GM18861 (cell line): Measurements from ENCODE around the gene RBMS3.
"Not testable (repeated sequence)": the region's sequence is repeated elsewhere in the genome, so short reads cannot be mapped to it uniquely, and the experiment has no call there.

Experiments used
- ATAC-seq: cut with Tn5 transposase; IDR thresholded peaks from one replicate; pipeline ENCODE4 v1.9.1; 2021; ENCODE audit not compliant: unreplicated experiment

The RBMS3 gene

DNA sequence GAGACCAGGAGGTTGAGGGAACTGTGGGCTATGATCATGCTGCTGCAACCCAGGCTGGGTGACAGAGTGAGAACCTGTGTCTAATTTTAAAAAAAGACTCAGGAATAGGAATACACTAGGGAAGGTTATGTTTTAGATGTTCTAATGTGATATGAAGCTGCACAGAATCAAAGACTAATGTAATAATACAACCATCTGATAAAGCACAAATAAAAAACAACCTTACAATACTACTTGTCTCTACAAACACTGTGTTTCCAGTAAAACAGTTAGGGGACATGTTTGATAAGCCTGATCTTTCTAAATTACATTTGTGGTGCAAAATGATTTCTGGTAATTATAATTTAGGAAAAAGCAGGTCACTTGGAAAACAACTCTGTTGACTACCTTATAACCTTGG is 56.7 kb downstream of the RBMS3 start:
- no peak for ATAC-seq

DNA sequence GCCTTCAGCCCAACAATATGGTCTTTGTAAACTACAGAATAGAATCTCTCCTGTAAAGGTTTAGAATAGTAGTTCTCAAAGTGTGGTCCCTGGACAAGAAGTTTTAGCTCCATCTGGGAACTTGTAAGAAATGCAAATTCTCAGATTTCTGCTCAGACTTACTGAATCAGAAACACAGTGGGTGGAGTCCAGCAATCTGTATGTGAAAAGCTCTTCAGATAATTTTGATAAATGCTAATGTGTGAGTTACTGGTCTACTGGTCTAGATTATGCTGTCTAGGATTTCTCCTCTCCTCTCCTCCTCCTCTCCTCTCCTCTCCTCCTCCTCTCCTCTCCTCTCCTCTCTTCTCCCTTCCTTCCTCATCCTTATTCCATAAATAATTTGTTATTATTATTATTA is 57.5 kb downstream of the RBMS3 start:
- no peak for ATAC-seq

DNA sequence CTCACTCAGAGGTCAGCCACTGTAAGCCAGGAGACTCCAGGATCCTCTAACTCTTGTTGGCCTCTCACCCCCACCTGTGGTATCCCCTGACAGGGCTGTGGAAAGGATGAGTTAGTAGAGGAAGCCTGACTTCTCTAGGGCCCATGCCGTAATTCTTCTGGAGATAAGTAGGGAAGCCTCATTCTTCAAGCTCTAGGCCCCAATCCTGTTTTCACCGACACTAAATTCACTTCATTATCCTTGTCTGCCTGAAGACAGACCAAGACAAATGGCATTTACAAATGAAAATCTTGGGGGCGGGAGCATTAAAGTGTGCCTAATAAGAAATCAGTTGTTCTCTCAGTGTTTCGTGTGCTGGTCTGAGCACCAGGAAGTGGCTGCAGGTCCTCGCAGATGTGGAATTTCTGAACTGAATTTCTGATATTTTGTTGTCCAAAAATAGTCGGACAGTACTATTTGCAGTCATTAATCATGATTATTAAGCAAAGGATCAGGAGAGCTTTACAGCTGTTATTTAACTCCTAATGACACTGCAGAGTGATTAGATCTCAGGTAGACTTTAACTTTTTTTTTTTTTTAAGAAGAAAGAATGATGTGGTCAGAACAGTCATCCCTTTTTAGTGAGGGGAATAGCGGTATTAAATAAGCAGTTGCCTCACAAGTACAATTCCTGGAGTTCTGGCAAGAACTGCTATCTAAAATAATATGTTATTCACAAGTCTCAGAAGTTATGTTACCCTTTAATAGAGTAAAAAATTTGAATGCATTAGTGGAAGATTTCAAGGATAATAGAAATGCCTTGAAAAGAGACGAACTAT is 58.4 kb downstream of the RBMS3 start:
- ATAC-seq = no peak

DNA sequence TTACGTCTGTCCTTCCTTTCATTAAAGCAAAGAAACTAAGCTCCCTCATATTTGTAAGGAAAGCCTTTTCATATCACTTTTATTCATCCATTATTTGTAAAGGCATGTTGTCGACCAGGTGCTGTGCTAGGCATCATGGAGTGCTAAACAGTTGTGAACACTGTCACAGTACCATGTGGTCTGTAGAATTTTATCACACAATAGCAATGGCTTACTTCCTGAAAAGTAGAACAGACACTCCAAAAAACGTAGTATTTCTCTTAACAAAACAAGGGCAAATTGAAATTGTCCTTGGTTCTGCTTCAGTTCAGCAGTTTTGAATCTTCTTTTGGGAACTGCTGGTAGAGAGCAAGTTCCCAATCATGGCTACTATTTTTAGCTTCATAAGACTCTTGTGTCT is 63.3 kb downstream of the RBMS3 start:
- no peak for ATAC-seq

DNA sequence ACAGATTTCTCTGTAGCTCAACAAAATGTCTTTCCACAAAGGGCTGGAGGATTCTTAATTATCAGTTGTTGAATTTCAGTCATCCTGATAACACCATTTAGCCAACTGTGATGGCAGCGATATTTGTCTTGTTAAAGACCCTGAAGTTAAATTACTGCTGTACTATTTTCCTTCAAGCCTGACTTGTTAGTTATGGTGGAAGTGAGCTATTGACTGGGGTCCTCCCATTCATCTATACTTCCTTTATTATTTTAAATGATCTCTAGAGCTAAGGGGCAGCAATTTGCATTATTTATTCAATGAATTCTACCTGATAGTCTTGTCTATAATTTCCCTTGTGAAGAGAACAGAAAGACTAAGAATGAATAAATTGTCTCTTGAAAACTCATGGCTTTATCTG is 64.1 kb downstream of the RBMS3 start:
- ATAC-seq = no peak

DNA sequence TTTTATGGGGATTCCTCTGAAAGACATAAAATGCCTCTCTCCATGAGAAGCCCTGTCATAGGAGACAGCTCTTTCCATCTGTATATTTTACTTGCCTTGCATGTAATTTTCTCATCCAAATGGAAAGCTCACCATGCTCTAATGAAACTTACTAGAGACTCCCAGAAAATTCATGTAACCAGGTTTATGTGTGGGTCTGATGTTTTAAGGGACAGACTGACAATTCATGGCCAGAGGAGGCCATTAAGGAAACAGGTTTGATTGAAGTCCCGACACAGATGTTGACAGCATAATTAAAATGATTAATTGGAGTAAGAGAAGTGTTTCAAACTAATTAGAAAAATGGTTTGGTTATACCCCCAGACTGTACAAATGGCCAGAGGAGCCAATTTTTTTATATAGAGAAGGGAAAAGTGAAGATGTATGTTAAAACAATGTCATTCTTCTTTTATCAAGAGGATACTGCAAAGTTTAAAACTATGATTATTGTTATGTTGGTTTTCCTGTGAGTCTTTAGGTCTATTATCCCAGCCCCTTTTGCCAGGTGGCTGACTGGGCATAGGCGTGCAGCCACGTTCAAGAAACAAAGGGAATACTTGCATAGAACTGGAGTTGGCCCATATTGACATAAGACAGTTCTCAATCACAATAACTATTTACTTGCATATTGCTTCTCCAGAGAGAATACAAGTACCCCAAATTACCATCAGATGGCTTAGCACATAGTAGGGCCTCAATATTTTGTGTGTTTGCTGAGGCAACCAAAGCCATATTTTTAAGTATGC is 64.8 kb downstream of the RBMS3 start:
- no peak for ATAC-seq

DNA sequence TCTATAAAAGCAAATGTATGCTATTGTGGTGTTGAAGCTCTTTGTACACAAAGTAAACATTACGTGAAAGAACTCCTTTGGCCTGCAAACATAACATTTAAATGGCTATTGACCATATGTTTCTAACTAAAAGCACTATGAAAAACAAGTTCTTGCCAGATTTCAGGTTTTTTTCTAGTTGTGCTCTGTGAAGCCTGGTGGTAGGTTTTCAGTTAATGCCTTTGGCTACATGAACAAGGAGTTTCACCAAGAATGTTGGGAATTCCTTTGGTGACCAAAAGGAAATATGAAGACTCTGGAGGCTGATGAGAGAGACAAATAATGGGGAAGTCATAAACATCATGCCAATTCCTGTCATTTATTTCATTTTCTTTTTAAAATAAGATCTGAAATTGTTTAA is 66.0 kb downstream of the RBMS3 start:
- no peak for ATAC-seq

DNA sequence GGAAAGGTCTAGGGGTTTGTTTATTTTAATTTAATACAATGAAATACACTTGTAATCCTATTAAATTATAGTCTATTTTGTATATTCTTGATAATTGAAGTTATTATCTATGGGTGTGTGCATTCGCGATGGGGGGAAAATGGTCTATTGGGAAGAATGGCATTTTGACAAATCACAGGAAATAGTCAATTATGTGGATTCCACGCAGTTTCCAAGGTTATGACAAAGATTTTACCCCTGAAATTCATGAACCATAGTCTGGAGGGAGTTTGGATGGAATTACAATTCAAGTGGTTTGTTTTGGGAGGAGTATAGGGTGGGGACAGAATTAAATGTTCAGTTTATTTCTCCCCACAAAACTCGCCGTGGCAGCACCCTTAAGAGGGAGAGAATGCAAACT is 66.5 kb downstream of the RBMS3 start:
- ATAC-seq = no peak

DNA sequence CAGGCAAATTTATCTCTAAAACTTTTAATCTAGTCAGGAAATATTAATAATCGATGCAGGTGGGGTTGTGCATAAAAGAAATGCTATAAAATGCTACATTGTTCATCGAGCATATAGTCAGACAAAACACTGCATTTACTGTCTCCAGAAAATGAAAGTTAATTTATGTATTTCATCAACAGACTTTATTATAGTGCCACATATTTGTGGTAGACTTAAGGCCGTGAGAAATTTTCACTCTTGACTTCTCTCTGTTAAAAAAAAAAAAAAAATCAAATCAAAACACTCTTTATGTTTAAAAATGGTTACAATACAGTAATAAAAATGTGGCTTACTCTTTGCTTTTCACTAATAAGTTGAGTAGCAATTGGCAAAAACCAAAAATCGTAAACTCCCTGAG is 67.4 kb downstream of the RBMS3 start:
- no peak for ATAC-seq

DNA sequence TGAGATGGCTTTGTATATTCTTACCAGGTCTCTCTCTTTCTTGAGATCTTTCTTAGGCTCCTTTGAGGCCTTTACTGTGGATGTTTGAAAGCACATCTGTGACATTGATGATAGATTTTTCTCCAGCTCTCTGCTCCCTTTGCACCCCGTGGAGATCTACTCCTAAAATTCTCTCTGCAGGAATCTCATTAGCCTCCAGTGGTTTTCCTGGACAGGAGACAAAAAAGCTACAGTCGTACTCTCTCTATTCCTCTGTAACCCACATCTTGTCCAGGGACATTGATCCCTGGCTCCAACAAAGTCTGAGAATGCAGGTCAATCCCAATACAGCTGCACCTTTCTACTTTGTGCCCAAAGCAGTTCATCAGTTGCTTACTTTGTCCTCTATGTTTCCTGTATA is 68.2 kb downstream of the RBMS3 start:
- ATAC-seq = no peak

DNA sequence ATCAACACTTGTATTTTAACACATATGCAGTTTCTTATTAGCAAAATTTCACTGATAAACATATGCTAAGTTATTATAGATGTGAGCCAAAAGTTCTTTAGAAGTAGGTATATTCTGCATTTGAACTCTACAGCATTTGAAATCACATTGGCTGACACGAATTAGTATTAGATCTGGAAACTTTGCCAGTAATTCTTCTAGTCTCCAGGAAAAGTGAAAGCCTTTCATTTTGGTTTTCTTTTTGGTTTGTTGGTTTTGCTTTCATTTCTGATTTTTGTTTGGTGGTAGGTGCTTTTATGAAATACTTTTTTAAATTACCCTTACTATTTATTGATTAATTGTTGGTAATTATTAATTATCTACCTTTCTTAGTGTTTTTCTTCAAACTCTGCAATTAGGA is 72.9 kb downstream of the RBMS3 start:
- no peak for ATAC-seq

DNA sequence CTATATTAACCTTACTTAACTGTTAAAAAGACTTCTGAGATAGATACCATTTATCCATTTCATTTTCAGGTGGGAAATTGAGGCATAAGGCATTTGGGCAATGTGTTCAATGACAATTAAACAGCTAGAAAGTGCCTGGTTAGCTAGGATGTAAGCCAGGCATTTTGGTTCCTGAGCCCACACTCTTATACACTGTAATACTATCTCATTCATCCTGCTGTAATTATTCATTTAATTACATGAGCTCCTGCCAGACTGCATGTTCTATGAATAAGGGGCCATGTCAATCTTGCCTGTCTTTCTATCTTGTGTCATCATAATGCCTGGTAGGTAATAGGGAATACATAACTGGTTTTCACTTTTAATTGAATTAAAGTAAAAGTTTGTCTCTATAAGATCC is 74.0 kb downstream of the RBMS3 start:
- no peak for ATAC-seq

DNA sequence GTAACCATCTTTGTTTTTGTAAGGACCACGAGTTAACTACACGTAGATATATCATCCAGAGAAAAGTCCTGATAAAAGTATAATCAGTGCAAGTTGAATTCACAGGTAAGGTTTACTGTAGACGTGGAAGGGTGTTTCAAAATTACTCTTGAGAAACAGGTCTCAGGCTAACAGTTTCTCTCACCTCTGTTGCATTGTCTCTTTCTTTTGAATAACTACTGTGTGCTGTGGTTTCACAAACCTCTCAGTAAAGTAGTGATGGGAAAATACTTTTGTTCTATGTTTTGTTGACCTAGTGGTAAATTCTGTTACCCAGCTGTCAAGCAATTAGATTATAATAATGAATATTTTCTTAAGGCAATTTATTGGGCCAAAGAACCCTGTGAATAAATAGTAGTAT is 75.2 kb downstream of the RBMS3 start:
- ATAC-seq = no peak

DNA sequence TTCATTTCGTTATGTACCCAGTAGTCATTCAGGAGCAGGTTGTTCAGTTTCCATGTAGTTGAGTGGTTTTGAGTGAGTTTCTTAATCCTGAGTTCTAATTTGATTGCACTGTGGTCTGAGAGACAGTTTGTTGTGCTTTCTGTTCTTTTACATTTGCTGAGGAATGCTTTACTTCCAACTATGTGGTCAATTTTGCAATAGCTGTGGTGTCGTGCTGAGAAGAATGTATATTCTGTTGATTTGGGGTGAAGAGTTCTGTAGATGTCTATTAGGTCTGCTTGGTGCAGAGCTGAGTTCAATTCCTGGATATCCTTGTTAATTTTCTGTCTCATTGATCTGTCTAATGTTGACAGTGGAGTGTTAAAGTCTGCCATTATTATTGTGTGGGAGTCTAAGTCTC is 79.4 kb downstream of the RBMS3 start:
- ATAC-seq = not testable (repeated sequence)

DNA sequence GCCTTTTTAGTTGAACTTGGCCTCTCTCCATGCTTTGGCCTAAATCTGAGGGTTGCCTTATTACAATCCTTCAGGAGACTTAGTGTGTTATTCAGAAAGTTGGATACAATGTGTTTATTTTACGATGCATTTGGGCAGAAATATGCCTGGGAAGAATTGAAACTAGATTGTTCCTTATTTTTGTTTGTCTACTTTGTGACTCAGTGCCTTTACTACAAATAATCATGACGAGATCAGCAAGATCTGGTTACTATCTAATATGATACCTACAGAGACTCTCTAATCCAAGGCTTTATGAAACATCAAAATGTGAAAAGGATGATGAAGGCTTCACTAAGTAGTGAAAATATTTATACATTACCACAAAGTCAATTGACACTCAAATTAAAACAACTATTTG is 82.2 kb downstream of the RBMS3 start:
- ATAC-seq = no peak

DNA sequence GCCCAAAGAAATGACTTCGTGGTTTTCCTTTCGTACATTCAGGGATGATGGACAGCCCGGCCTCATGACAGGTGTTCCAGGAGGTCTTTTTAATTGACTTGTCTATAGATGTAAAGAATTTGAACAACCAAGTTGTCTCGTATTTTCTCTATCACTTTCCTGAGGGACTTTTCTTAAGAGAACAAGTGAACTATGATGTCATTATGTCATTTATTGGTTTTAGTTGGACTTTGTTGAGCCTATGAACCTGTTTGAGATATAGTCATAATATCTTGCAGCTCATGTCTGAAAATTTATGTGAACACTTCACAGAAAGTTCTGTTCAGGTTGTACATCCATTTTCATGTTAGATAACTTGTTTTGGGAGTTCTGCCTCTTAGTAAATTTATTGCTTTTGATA is 89.2 kb downstream of the RBMS3 start:
- no peak for ATAC-seq

DNA sequence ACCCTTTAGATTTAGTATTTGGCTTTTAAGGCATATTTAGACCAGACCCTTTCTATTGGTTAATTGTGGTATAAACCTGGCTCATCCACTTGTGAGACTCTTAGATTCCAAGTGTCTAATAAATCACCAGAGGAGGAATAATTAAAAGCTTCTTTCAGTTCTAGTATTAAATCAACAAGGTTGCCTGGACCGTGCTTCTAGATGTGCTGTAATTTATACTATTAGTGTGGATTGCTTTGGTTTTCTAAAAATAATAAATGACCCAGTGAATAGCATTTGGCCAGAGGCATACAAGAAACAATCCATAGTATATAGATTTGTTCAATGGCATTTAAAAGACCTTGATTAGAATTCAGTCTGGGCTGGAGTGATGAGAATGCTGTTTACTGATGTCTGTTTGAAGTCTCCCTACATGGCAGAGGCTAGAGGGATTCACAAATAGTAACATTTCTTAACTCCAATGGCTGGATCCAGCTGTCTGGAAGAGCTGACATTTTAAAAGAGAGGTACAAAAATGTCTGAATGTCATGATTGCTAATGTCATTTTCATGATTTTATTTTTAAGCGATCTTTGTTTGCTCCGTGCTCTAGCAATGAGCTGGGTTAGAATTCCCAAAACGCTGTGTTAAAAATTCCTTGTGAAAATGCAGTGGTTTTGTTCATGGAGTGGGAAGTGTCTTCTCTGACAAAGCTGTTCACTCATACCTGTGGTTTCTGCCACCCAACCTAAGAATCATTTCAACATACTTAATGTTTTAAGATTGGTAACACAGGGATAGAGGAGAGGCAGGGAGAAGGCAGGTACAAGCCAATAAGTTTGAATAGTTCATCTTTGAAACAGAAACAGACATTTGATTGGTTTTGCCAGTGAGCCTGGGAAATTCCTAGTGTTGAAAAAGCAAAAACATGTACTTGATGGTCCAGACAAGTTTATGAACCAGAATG is 89.9 kb downstream of the RBMS3 start:
- ATAC-seq = no peak

DNA sequence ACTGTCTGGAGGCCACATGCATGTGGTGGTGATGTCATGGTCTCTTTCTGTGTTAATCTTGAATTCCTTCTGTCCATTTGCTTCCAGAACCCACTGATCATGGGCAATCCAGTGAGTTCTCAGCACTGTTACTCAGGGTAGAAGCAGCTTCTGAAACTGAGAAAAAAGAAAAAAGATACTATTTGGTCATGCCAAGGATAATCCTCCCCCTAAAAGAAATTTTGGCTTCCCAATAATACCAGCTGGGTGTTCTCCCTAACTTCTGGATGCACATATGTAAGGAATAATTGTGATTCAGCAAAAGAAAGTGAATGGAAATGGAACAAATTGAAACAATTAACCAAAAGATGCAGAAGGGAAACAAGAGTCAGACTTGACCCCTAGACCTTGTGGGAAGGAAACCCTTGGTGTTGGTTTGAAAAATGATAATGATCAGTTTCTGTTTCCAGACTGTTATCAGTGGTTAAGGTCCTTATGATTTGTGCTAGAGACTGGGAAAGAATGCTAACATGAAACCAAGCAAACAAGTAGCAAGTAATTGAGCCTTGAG is 92.3 kb downstream of the RBMS3 start:
- no peak for ATAC-seq

DNA sequence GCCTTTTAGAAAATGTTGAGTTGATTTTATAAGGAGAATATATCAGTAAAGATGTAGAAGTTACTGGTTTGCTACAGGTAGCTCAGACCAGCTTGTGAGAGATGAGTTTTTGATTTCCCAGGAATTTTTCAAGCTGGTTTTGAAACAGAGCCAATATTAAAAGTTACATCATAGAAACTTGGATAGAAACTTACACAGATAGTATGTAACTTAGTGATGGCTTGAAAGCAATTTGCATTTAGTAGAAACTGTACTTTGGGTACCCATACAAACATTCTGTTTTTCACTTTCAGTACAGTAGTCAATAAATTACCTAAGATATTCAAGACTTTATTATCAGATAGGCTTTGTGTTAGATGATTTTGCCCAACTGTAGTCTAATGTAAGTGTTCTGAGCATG is 93.4 kb downstream of the RBMS3 start:
- no peak for ATAC-seq

DNA sequence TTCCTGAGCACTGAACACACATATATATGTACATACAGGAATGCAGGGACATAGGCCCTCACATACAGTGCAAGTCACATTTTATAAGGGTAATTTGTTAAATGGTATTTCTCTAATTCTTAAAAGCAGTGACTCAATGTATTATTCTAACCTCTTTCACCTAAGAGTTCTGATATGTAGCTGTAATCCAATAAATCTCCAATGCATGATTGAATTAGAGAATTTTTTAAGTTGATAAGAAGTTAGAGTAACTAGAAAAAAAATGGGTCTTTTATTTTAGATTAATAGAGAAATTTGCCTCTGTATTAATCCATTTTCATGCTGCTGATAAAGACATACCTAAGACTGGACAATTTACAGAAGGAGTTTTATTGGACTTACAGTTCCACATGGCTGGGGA is 98.2 kb downstream of the RBMS3 start:
- no peak for ATAC-seq

DNA sequence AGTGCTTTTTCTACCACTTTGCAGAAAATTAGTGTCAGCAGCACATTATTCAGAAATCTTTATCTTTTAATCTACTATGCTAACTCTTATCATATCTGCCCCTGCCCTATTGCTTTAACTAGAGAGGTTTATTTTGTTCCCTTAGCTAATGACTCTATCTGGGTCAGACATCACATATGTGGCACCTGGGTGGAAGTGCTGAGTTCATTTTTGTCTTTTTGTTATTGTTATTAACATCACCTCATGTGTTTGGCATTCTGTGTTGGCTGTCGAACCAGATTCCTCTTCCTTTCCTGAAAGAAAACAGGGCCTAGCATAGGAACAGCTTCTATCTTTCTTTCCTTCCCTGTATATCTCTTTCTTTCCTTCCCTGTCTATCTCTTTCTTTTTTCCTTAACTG is 100.7 kb downstream of the RBMS3 start:
- no peak for ATAC-seq
